SK-N-SH treated with all-trans-retinoic acid at 6 μM for 48 hours (cell line): Measurements from ENCODE around the gene NFKB1.
A peak's percentile ranks its signal among the peaks of the same experiment; 100 is the strongest.

Experiments used
- ATAC-seq: fragments of 200-7000 bp; cut with Tn5 transposase; 3 replicates; pipeline ENCODE4 v1.9.1; 2020; ENCODE audit warnings: mild to moderate bottlenecking, moderate library complexity
- ARNTL ChIP-seq: fragments of 450-650 bp; formaldehyde crosslinking; IDR thresholded peaks from 2 replicates; pipeline ENCODE4 v1.5.0; 2020; ENCODE audit warnings: low read depth, mild to moderate bottlenecking, moderate library complexity, borderline replicate concordance
- BACH2 ChIP-seq: fragments of 250-450 bp; sonication (Bioruptor Pico); IDR thresholded peaks from 2 replicates; pipeline ENCODE4 v1.9.0; 2021; ENCODE audit warnings: mild to moderate bottlenecking, borderline replicate concordance
- CREB5 ChIP-seq: fragments of 250-450 bp; sonication (Bioruptor Pico); IDR thresholded peaks from 2 replicates; pipeline ENCODE4 v1.5.1; 2020; ENCODE audit warnings: low read depth, mild to moderate bottlenecking, moderate library complexity
- CSDC2 ChIP-seq: fragments of 250-450 bp; sonication (Bioruptor Pico); IDR thresholded peaks from 2 replicates; pipeline ENCODE4 v1.5.0; 2020; ENCODE audit warnings: mild to moderate bottlenecking, moderate library complexity
- CSRNP3 ChIP-seq: fragments of 250-450 bp; sonication (Bioruptor Pico); IDR thresholded peaks from 2 replicates; pipeline ENCODE4 v1.5.1; 2021; ENCODE audit warnings: mild to moderate bottlenecking, moderate library complexity
- ESRRG ChIP-seq: fragments of 250-450 bp; sonication (Bioruptor Pico); IDR thresholded peaks from 2 replicates; pipeline ENCODE4 v1.6.1; 2021; ENCODE audit warnings: mild to moderate bottlenecking
- GLIS3 ChIP-seq: fragments of 250-450 bp; sonication (Bioruptor Pico); IDR thresholded peaks from 2 replicates; pipeline ENCODE4 v1.5.0; 2020; ENCODE audit warnings: mild to moderate bottlenecking, moderate library complexity
- ISL1 ChIP-seq: fragments of 250-450 bp; sonication (Bioruptor Pico); IDR thresholded peaks from 2 replicates; pipeline ENCODE4 v2.1.2; 2022; ENCODE audit warnings: mild to moderate bottlenecking, moderate library complexity
- OSR1 ChIP-seq: fragments of 250-450 bp; sonication (Bioruptor Pico); IDR thresholded peaks from 2 replicates; pipeline ENCODE4 v1.8.0; 2022; ENCODE audit warnings: moderate library complexity, mild to moderate bottlenecking, inconsistent platforms
- POU6F1 ChIP-seq: fragments of 250-450 bp; sonication (Bioruptor Pico); IDR thresholded peaks from 2 replicates; pipeline ENCODE4 v1.8.0; 2021; ENCODE audit warnings: low read depth, mild to moderate bottlenecking, moderate library complexity, borderline replicate concordance
- SNAI2 ChIP-seq: fragments of 250-450 bp; sonication (Bioruptor Pico); IDR thresholded peaks from 2 replicates; pipeline ENCODE4 v1.5.0; 2020; ENCODE audit warnings: mild to moderate bottlenecking, moderate library complexity
- TOX ChIP-seq: fragments of 250-450 bp; sonication (Bioruptor Pico); IDR thresholded peaks from 2 replicates; pipeline ENCODE4 v1.8.0; 2021; ENCODE audit warnings: mild to moderate bottlenecking, moderate library complexity, borderline replicate concordance
- TSHZ2 ChIP-seq: fragments of 250-450 bp; sonication (Bioruptor Pico); IDR thresholded peaks from 2 replicates; pipeline ENCODE4 v1.5.0; 2020; ENCODE audit warnings: mild to moderate bottlenecking, moderate library complexity
- ZC3H10 ChIP-seq: fragments of 250-450 bp; sonication (Bioruptor Pico); IDR thresholded peaks from 2 replicates; pipeline ENCODE4 v1.5.1; 2021; ENCODE audit warnings: mild to moderate bottlenecking, moderate library complexity
- ZFP3 ChIP-seq: fragments of 250-450 bp; sonication (Bioruptor Pico); IDR thresholded peaks from 2 replicates; pipeline ENCODE4 v1.5.0; 2020; ENCODE audit warnings: mild to moderate bottlenecking, moderate library complexity
- ZNF565 ChIP-seq: fragments of 450-650 bp; formaldehyde crosslinking; conservative IDR thresholded peaks from 2 replicates; pipeline ENCODE4 v1.5.0; 2020; ENCODE audit warnings: low read depth, mild to moderate bottlenecking, moderate library complexity
- ZNF70 ChIP-seq: fragments of 450-650 bp; formaldehyde crosslinking; IDR thresholded peaks from 2 replicates; pipeline ENCODE4 v1.5.0; 2020; ENCODE audit warnings: mild to moderate bottlenecking, moderate library complexity
- ZNF8 ChIP-seq: fragments of 450-650 bp; formaldehyde crosslinking; IDR thresholded peaks from 2 replicates; pipeline ENCODE4 v1.5.0; 2020; ENCODE audit warnings: mild to moderate bottlenecking, moderate library complexity

The NFKB1 gene

GRCh38 chr4:102625232-102625930 lies 124.2 kb downstream of the NFKB1 start (continued):
- TF ChIP-seq TOX (CRISPR knock-in tag) (no peak), ZC3H10 (CRISPR knock-in tag) (no peak), CSRNP3 (CRISPR knock-in tag) (no peak)
- TF ChIP-seq, all 23 proteins: peak for 0

- peak; percentile 71 for ATAC-seq
- TF ChIP-seq CSDC2 (no peak), ZFP3 (CRISPR knock-in tag) (no peak), TOX (CRISPR knock-in tag) (no peak), SNAI2 (CRISPR knock-in tag) (no peak), ESRRG (no peak)
These were observed 126.8 kb downstream of the NFKB1 start for GRCh38 chr4:102627831-102628523.

GRCh38 chr4:102629673-102630072 lies 128.5 kb downstream of the NFKB1 start:
- ATAC-seq: no peak
- no peak for TF ChIP-seq ZNF8 (CRISPR knock-in tag)
- no peak for TF ChIP-seq ISL1 (CRISPR knock-in tag)
- no peak for TF ChIP-seq ZFP3 (CRISPR knock-in tag)
- TF ChIP-seq BACH2 (CRISPR knock-in tag): no peak
- no peak for TF ChIP-seq CREB5
- TF ChIP-seq ARNTL: no peak
- TF ChIP-seq SNAI2 (CRISPR knock-in tag): no peak
- no peak for TF ChIP-seq OSR1 (CRISPR knock-in tag)
- no peak for TF ChIP-seq TSHZ2
- no peak for TF ChIP-seq CSDC2
- no peak for TF ChIP-seq GLIS3
- no peak for TF ChIP-seq ZNF565 (CRISPR knock-in tag)
- TF ChIP-seq POU6F1 (CRISPR knock-in tag): no peak
- TF ChIP-seq ZNF70 (CRISPR knock-in tag): no peak

- no peak for TF ChIP-seq POU6F1 (CRISPR knock-in tag)
- TF ChIP-seq SNAI2 (CRISPR knock-in tag): no peak
- TF ChIP-seq ZNF8 (CRISPR knock-in tag): no peak
- TF ChIP-seq ZNF70 (CRISPR knock-in tag): no peak
- TF ChIP-seq ZC3H10 (CRISPR knock-in tag): no peak
- TF ChIP-seq ZNF565 (CRISPR knock-in tag): no peak
- no peak for TF ChIP-seq CREB5
- TF ChIP-seq ZFP3 (CRISPR knock-in tag): no peak
- no peak for TF ChIP-seq BACH2 (CRISPR knock-in tag)
- no peak for TF ChIP-seq TOX (CRISPR knock-in tag)
- TF ChIP-seq, all 23 proteins: peak for 0
- ATAC-seq: no peak
These were observed 130.5 kb downstream of the NFKB1 start for GRCh38 chr4:102631616-102632015.
